AG09319 (cell line): ENCODE measurements around the gene FOXP1.

Experiments used
- DNase-seq: peaks from one replicate; pipeline ENCODE4 v3.0.0-alpha.2; 2010; ENCODE audit warnings: low read depth; ENCODE audit errors: extremely low read depth
- CTCF ChIP-seq: IDR thresholded peaks from 2 replicates; pipeline ENCODE4 v1.5.1; 2011; ENCODE audit warnings: low read depth, mild to moderate bottlenecking, inconsistent platforms, low read length, moderate library complexity

The FOXP1 gene

GRCh38 chr3:71072986-71073385 is 510.5 kb downstream of the FOXP1 start:
- no peak for TF ChIP-seq CTCF
- no peak for DNase-seq

GRCh38 chr3:71072287-71072686 is 511.2 kb downstream of the FOXP1 start:
- no peak for DNase-seq

GRCh38 chr3:71070497-71071463 is 512.7 kb downstream of the FOXP1 start:
- no peak for TF ChIP-seq CTCF
- no peak for DNase-seq

More at GRCh38 chr3:71072287-71072686, 511.2 kb downstream of the FOXP1 start:
- no peak for TF ChIP-seq CTCF

- peak; percentile 36 for TF ChIP-seq CTCF
- no peak for DNase-seq
Measured at GRCh38 chr3:71069797-71070196, 513.7 kb downstream of the FOXP1 start.

- TF ChIP-seq CTCF, result no peak
- no peak for DNase-seq
Measured at GRCh38 chr3:71067977-71068654, 515.4 kb downstream of the FOXP1 start.

GRCh38 chr3:71066849-71067261 is 516.7 kb downstream of the FOXP1 start:
- DNase-seq, result no peak
- no peak for TF ChIP-seq CTCF

GRCh38 chr3:71066356-71066755 is 517.2 kb downstream of the FOXP1 start:
- no peak for DNase-seq
- TF ChIP-seq CTCF, result no peak
